Right forelimb (tissue), 1 donor: ENCODE data around the gene SHC4.
"Not testable (repeated sequence)": the region's sequence is repeated elsewhere in the genome, so short reads cannot be mapped to it uniquely, and the experiment has no call there.

ENCODE experiments used
- DNase-seq: peaks from one replicate; pipeline ENCODE4 v3.0.0-alpha.2; 2018

SHC4 gene

GRCh38 chr15:48792408-48792807 is 171.3 kb downstream of the SHC4 start:
- DNase-seq, result no peak

GRCh38 chr15:48790466-48791115 is 173.1 kb downstream of the SHC4 start:
- DNase-seq, result not testable (repeated sequence)

GRCh38 chr15:48785712-48786111 is 178.0 kb downstream of the SHC4 start:
- DNase-seq, result no peak

GRCh38 chr15:48785195-48785594 is 178.5 kb downstream of the SHC4 start:
- DNase-seq, result no peak

- DNase-seq, result no peak
Measured at GRCh38 chr15:48784756-48785155, 179.0 kb downstream of the SHC4 start.

GRCh38 chr15:48782911-48783310 is 180.8 kb downstream of the SHC4 start:
- DNase-seq, result no peak

- no peak for DNase-seq
Measured at GRCh38 chr15:48781481-48782081, 182.1 kb downstream of the SHC4 start.

- DNase-seq, result no peak
Measured at GRCh38 chr15:48781017-48781416, 182.7 kb downstream of the SHC4 start.

GRCh38 chr15:48778331-48778730 is 185.4 kb downstream of the SHC4 start:
- DNase-seq, result no peak

- DNase-seq, result no peak
Measured at GRCh38 chr15:48777645-48778330, 185.9 kb downstream of the SHC4 start.

GRCh38 chr15:48775546-48775945 is 188.2 kb downstream of the SHC4 start:
- DNase-seq, result no peak

GRCh38 chr15:48774484-48774883 is 189.2 kb downstream of the SHC4 start:
- no peak for DNase-seq
